Middle frontal gyrus (tissue), 1 donor: ENCODE results near the gene COL11A2.

Source experiments
- DNase-seq: peaks from one replicate; pipeline ENCODE4 v3.0.0-alpha.2; 2015; ENCODE audit warnings: low spot score; ENCODE audit errors: extremely low spot score

The COL11A2 gene

DNA sequence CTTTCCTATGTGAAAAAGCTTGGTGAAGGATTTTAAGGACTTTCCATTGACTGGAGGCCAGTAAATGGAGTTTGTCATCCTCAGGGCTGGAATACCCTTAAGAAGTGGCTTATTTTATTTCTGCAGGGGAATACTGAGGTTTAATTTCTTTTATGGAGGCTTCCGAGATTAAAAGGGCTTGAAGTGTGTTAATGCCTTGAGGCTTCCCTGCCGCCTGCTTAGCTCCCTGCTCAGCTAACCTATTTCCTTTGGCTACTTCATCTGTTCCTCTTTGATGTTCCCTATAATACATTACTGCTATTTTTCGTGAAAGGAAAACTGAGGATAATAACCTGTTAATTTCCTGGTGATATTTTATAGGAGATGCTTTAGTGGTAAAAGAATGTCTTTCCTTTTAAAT lies 72.3 kb downstream of the COL11A2 start:
- DNase-seq = no peak

DNA sequence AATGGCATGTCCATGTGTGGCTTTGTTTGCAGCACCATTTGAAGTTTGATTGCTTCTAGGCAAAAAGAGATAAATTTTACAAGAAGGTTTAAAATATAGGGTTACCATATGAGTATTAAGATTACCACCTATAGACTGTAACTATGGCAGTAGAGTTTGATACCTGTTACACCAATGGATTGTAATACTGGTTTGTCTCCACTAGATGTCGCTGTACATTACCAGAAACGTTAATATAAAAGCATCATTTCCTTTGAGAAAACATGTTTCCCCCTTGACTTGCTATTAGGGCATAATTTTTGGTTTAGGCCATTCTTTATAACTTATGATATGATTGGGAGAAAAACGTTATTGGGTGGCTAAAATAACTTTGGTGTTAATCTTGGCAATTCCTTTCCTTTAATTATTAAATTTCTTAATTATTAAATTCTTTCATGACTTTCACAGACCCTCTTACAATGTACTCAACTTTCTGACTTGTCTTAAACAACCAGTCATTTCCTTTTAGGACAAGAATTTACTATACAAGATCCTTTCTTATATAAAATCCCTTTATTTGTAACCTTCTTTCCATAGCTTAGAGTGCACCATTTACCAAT lies 73.6 kb downstream of the COL11A2 start:
- no peak for DNase-seq

DNA sequence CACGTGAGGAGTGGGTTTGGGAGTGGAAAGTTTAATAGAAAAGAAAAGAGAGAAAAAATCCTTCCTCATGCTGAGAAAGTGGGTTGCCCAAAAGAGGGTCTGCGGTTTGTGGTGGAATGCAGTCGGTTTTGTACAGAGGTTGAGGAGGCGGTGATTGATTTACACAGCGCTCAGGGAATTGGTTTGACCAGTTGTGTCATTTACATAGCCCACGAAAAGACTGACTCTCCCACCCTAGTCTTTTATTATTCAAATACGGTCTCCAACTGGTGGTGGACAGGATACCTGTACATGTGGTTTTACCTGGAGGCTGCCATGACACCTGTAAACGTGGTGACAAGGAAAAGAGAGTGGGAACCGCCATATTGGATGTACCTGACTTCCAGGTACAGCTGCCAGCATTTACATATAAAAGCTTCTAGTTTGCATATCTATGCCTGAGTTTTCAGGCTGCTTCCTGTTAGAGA lies 74.4 kb downstream of the COL11A2 start:
- DNase-seq = no peak

DNA sequence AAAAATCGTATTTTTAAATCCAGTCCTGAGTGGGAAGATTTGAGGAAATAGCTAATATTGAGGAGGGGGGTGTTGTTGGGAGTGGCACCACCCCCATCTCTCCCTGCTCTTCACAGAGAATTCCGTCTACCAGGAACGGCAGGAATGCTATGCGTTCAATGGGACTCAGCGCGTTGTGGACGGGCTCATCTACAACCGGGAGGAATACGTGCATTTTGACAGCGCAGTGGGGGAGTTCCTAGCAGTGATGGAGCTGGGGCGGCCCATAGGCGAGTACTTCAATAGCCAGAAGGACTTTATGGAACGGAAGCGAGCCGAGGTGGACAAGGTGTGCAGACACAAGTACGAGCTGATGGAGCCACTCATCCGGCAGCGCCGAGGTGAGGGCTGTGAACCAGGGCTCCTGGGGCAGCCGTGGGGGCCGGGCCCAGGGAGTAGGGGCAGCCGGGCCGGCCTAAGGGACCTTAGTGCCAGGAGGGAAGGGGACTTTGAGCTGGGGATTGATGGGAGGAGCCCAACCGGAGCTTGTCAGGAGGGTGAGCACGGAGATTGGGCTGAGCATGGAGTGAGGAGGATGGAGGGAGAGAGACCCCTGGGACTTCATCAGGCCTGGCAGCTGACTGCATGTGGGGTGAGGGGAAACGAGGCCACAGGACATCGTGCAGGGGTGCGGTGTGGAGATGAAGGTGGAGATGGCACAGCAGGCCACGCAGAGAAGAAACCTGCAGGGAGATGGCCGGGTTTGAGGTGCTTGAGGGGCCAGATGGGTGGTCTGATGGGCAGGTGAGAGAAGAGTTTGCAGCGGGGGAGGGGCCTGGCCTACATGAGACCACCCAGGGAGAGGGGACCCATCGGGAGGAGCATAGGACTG lies 75.2 kb downstream of the COL11A2 start:
- DNase-seq = no peak

DNA sequence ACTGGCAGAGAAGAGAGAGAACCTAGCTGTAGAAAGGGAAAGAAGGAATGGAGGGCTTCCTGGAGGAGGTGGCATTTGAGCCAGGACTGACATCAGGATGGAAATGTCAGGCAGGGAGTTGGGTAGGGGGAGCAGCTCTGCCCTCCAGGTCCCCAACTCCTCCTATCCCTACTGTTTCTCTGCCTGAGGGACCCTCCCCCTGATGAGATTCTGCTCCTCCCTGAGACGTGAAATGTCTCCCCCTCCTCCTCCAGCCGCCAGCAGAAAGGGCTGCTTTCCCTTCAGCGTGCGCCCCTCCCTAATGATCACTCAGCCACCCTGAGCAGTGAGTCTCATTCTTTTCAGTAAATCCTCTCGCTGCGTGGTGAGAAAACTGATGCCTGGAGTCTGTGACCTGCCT lies 75.8 kb downstream of the COL11A2 start:
- DNase-seq = no peak

DNA sequence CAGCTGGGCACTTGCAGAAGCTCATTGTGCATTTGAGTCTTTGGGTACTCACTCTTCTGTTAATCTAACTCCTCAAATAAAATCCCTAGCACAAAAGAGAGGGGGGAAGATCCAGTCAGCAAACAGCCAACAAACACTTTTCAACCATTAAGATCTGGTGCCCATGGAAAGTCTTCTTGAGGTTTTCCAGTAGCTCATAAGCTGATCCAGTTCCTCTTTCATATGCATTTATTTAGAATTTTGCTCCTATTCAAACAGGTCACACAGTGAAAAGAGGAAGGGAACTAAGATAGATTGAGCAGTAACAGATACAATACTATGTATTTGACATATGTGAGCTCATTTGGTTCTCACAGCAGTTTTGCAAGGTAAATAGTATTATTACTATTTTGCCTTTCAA lies 77.9 kb downstream of the COL11A2 start:
- DNase-seq = no peak

DNA sequence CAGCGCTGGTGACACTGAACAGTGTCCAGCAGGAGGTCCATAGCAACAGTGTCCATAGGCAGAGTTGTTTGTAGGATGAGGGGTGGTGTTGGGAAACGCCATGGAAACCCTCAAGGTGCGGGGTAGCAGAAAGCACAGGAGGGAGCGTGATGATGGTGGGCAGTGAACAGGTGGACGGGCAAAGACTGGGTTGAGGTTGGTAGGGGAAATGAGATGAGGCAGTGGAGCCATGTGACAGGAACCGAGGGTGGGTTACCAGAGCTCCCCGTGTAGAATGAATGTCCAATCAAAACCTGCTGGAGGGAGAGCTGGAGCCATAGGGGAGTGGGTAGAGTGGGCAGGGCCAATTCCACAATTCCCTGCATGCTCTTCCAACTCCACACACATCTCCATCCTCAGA lies 78.5 kb downstream of the COL11A2 start:
- DNase-seq = no peak
